ENCODE measurements around the gene NDUFA12.

NDUFA12 gene

GRCh38 chr12:94961256-94961824 lies 42.2 kb downstream of the NDUFA12 start:
- no peak for TF ChIP-seq CTCF (IDR thresholded peaks at IDR 0.05; ENCODE audit: borderline replicate concordance, insufficient read depth, low read depth, low read length)
- no peak overlapping the region for H3K4me3 ChIP-seq (ENCODE audit: low read depth, low read length)

GRCh38 chr12:94957006-94957405 lies 46.5 kb downstream of the NDUFA12 start:
- no peak for TF ChIP-seq CTCF (IDR thresholded peaks at IDR 0.05; ENCODE audit: borderline replicate concordance, insufficient read depth, low read depth, low read length)
- no peak overlapping the region for H3K4me3 ChIP-seq (ENCODE audit: low read depth, low read length)

GRCh38 chr12:94954948-94955592 lies 48.4 kb downstream of the NDUFA12 start:
- H3K4me3 ChIP-seq (ENCODE audit: low read depth, low read length): no peak overlapping the region
- no peak for TF ChIP-seq CTCF (IDR thresholded peaks at IDR 0.05; ENCODE audit: borderline replicate concordance, insufficient read depth, low read depth, low read length)

DNA sequence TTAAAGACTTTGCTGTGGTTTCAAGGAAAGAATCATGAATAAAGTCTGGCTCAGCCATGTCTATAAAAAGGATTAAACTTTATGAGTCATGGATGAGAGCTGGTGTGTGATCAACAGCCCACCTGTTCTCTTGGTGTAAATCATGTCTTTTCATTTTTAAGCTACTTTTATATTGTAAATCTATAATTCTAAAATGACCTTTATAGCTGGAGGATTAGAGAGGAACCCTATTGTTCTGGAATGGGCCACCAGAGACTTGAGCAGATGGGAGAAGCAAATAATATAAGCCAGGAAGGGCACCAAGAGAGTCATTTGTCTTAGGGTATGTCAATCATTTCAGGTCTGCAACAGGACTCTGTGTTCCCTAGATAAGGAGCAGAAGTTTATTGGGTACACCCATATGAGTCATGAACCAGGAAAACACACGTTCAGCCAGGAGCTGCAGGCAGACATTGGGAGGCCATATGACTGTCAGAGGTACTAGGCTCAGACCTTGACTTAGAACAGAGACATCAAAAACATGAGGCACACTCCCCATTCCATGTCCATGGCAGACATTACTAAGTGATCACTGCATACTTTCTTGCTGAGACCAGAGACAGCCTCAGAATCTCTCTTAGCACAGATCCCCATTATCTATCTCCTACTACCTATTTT lies 49.3 kb downstream of the NDUFA12 start:
- TF ChIP-seq CTCF (IDR thresholded peaks at IDR 0.05; ENCODE audit: borderline replicate concordance, insufficient read depth, low read depth, low read length): no peak
- no peak overlapping the region for H3K4me3 ChIP-seq (ENCODE audit: low read depth, low read length)

GRCh38 chr12:94952325-94952724 lies 51.2 kb downstream of the NDUFA12 start:
- no peak for TF ChIP-seq CTCF (IDR thresholded peaks at IDR 0.05; ENCODE audit: borderline replicate concordance, insufficient read depth, low read depth, low read length)

DNA sequence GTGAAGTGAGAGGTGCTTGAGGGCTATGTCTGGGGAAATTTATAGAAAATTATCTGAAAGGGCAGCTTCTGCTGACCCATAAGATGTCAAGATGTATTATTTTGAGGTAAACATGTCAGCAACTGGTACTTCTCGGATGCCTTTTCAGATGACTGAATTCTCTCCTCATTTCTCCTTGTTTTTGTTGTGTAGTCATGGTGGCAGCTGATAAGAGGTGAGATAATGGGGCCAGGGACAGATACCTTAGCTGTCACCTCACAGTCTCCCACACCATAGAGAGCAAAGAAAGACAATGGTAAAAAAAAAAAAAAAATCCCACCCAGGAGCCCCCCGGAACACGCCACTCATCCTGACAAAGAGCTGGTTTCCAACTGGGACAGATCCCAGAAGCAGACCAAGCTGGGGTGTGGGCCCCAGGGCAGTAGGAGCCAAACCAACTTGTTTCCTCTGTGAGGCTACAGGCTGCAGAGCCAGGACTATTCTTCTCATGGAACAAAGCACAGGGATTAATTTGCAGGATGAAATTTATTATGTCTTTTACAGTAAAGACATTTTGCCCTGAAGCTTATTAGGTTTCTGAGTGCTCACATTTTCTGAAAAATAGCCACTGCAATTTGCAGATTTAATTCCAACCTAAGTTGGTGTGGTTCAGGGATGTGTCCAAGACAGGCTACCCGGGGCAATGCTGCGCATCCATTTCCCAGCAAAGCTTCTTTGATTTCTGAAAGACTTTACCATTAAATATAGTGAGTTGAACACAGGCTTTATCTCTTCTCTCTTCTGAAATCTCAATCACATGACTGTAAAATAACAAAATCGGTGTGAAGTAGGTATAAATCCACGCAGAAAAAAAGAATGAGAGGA lies 52.2 kb downstream of the NDUFA12 start:
- H3K4me3 ChIP-seq (ENCODE audit: low read depth, low read length): no peak overlapping the region
- no peak for TF ChIP-seq CTCF (IDR thresholded peaks at IDR 0.05; ENCODE audit: borderline replicate concordance, insufficient read depth, low read depth, low read length)

More at GRCh38 chr12:94952325-94952724, 51.2 kb downstream of the NDUFA12 start:
- H3K4me3 ChIP-seq (ENCODE audit: low read depth, low read length): no peak overlapping the region
